ENCODE measurements around the gene POLR1C. TPM values are rescaled to one million over a fixed set of nuclear protein-coding genes. Genes with fewer than 3 reads are reported as not detected.
A peak's percentile ranks its signal among the peaks of the same experiment; 100 is the strongest.

Gene POLR1C
- total and polyA plus RNA-seq, 4 donors, result 11.0 to 27.6 (median 21.9) TPM

DNA sequence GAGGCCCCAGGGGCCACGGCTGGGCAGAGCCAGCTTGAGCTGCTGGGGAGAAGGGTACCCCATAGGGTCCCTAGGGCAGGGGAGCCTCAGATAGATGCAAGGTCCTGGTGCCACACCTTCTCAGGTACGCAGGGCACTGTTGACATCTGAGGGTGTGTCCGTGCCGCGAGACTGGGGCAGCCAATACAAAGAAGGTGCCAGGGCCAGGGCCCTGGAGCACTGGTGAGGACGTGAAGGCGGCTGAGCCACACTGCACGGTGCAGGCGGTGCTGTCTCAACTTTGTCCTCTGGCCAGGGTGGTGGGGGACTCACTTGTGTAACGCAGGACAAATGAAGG, 6.1 kb upstream of the POLR1C start:
- Histone ChIP-seq H3K36me3 (ENCODE audit: control insufficient read depth in 1 of 2, insufficient read depth in 2 of 2, low read length in 1 of 2) (peaks cover 3 to 8% of the 10 kb centered on the region in 2 donors), H3K4me1 (ENCODE audit: control insufficient read depth in 1 of 2, insufficient read depth in 2 of 2, low read length in 2 of 2) (no peaks in the 10 kb centered on the region), H3K27me3 (ENCODE audit: control insufficient read depth in 1 of 2, insufficient read depth in 2 of 2, low read length in 1 of 2) (no peaks in the 10 kb centered on the region), H3K9me3 (ENCODE audit: control insufficient read depth, low read length) (no peaks in the 10 kb centered on the region), H3K27ac (ENCODE audit: low read depth in 1 of 2, low read length in 2 of 2) (no peak overlapping the region), H3K4me3 (ENCODE audit: low read length in 2 of 2) (no peak overlapping the region)
- peak in 1 of 2 donors; percentile 48 for DNase-seq
- no peak for ATAC-seq (ENCODE audit: low FRiP score)
- intact Hi-C loops (cut with DNase I), result no loop called here
- 80 to 82% methylated on average over 10 of the region's 10 CpGs for WGBS, 2 donors

DNA sequence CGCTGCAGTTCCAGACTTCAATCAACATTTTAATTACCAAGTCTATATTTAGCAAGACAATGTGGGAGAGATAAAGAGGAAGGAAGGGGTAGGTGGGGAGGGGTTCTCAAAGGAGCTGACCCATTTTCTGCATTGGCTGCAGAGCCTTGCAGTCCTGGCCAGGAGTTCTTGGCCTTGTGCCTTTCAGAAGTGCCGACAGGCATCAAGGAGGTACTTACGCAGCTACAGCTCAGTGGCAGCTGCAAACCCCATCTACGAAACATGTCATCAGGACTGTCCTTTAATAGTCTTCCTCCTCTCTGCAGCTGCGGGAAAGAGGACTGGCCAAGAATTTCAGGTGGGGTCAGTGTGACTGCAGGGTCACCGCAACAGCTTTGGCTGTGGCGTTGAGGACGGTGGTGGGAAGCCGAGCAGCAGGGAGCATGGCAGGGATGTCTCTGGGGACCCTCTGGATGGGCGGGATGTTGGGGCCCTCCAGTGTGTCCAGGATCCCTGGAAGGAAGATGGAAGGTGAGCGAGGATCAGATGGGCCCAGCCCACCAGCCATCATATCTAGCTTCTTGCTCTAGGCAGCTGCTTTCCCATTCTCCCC, 5.0 kb upstream of the POLR1C start:
- intact Hi-C loops (cut with DNase I), result no loop called here
- Histone ChIP-seq H3K27me3 (ENCODE audit: control insufficient read depth in 1 of 2, insufficient read depth in 2 of 2, low read length in 1 of 2) (no peaks in the 10 kb centered on the region), H3K4me1 (ENCODE audit: control insufficient read depth in 1 of 2, insufficient read depth in 2 of 2, low read length in 2 of 2) (no peaks in the 10 kb centered on the region), H3K27ac (ENCODE audit: low read depth in 1 of 2, low read length in 2 of 2) (no peak overlapping the region), H3K4me3 (ENCODE audit: low read length in 2 of 2) (no peak overlapping the region), H3K9me3 (ENCODE audit: control insufficient read depth, low read length) (no peaks in the 10 kb centered on the region), H3K36me3 (ENCODE audit: control insufficient read depth in 1 of 2, insufficient read depth in 2 of 2, low read length in 1 of 2) (peaks cover 3 to 8% of the 10 kb centered on the region in 2 donors)
- whole genome bisulfite sequencing, 2 donors, result 70 to 80% methylated on average over 10 to 11 of the region's 11 CpGs
- DNase-seq (no peak), ATAC-seq (ENCODE audit: low FRiP score) (no peak)

DNA sequence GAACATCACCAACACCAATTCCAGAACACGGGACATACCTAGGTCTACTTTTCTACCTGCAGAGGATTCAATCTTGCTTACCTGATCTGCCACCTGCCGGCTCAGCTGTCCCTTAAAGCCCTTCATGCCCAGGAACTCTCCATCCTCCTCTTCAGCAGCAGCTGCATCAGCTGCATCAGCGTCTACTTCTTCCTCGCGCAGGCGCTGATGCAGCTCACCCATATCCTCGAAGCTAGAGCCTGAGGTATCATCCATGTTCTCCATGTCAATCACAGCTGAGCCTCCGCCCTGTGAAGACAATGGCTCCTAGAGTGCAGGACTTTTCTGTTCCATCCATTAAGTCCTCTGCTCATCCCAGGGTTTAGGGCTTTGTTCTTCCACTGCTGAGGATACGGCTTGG, 1.1 kb upstream of the POLR1C start:
- Histone ChIP-seq H3K27me3 (ENCODE audit: control insufficient read depth in 1 of 2, insufficient read depth in 2 of 2, low read length in 1 of 2) (no peaks in the 10 kb centered on the region), H3K4me3 (ENCODE audit: low read length in 2 of 2) (peak overlapping the region in 1 of 2 donors; percentile 94), H3K4me1 (ENCODE audit: control insufficient read depth in 1 of 2, insufficient read depth in 2 of 2, low read length in 2 of 2) (peaks cover 0 to 3% of the 10 kb centered on the region in 2 donors), H3K27ac (ENCODE audit: low read depth in 1 of 2, low read length in 2 of 2) (no peak overlapping the region), H3K36me3 (ENCODE audit: control insufficient read depth in 1 of 2, insufficient read depth in 2 of 2, low read length in 1 of 2) (peaks cover 9 to 10% of the 10 kb centered on the region in 2 donors), H3K9me3 (ENCODE audit: control insufficient read depth, low read length) (no peaks in the 10 kb centered on the region)
- no peak for ATAC-seq (ENCODE audit: low FRiP score)
- intact Hi-C loops (cut with DNase I), result no loop called here
- 74 to 75% methylated on average over 9 of the region's 9 CpGs for WGBS, 2 donors
- no peak for DNase-seq

DNA sequence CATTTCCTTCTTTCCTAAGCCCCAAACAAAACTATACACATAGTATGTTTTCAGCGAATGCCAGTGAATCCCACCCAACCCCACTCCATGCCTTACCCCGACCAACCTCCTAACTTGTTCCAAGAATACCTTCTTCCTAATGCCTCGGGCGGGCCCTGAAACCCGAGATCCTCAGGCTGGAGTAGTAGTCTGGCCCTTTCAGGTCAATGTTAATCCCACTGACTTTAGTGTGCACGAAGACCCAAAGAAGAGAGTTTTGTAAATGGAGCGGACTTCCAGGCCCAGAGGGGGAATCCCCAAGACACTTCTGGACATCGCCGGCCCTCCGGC, 557 bp upstream of the POLR1C start:
- DNase-seq (no peak), ATAC-seq (ENCODE audit: low FRiP score) (peak; percentile 3)
- no peaks in the 10 kb centered on the region for H3K9me3 ChIP-seq (ENCODE audit: control insufficient read depth, low read length)
- intact Hi-C loops (cut with DNase I), result no loop called here
- no peaks in the 10 kb centered on the region for H3K27me3 ChIP-seq (ENCODE audit: control insufficient read depth in 1 of 2, insufficient read depth in 2 of 2, low read length in 1 of 2)
- 0 to 1% methylated on average over 10 of the region's 10 CpGs for WGBS, 2 donors
- H3K4me3 ChIP-seq (ENCODE audit: low read length in 2 of 2), result peak overlapping the region; percentile 94
- peaks cover 0 to 3% of the 10 kb centered on the region in 2 donors for H3K4me1 ChIP-seq (ENCODE audit: control insufficient read depth in 1 of 2, insufficient read depth in 2 of 2, low read length in 2 of 2)
- H3K27ac ChIP-seq (ENCODE audit: low read depth in 1 of 2, low read length in 2 of 2), result peak overlapping the region in 1 of 2 donors; percentile 20
- H3K36me3 ChIP-seq (ENCODE audit: control insufficient read depth in 1 of 2, insufficient read depth in 2 of 2, low read length in 1 of 2), result peaks cover 12% of the 10 kb centered on the region in 2 donors

DNA sequence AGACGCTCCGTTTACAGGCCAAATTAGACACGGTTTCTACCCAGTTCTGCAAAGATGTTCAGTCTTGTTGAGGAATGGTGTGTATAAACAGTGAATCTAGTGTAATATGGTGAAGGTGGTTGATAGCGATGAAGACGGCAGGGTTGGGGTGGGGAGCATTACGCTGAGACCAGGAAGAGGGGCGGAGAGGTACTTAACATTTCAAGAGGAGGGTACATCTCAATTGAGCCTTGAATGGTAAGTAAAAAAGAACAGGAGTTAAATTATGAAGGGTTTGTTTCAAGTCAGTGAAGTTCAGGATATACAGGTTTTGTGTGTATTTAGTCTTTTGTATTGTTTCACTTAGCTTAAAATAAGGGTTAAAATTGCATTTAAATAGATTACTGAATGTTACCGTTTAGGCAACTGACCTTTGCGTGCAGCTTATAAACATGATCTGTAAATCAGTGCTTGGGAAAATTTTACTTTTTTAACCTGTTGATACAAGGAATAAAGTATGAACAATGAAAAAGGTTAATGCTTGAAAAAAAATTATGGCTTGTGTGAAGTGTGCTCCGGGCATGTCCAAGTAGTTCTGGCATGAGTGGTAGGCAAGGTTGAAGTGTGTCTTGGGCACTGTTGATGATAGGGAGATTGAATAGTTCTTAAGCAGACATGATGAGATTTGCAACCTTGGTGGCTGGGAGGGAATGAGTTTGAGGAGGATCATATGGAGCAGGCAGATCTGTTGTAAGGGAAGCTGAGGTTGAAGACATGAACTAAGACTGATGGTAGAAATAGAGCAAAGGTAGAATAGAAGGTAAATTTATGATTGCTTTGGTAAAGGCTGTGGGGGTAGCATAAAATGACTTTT, 842 bp downstream of the POLR1C start:
- no peak for DNase-seq
- H3K36me3 ChIP-seq (ENCODE audit: control insufficient read depth in 1 of 2, insufficient read depth in 2 of 2, low read length in 1 of 2), result peaks cover 12 to 18% of the 10 kb centered on the region in 2 donors
- 2 to 3% methylated on average over 10 of the region's 10 CpGs for WGBS, 2 donors
- intact Hi-C loops (cut with DNase I), result no loop called here
- no peaks in the 10 kb centered on the region for H3K9me3 ChIP-seq (ENCODE audit: control insufficient read depth, low read length)
- H3K4me3 ChIP-seq (ENCODE audit: low read length in 2 of 2), result peak overlapping the region; percentile 58 to 81
- H3K27me3 ChIP-seq (ENCODE audit: control insufficient read depth in 1 of 2, insufficient read depth in 2 of 2, low read length in 1 of 2), result no peaks in the 10 kb centered on the region
- H3K4me1 ChIP-seq (ENCODE audit: control insufficient read depth in 1 of 2, insufficient read depth in 2 of 2, low read length in 2 of 2), result peaks cover 0 to 3% of the 10 kb centered on the region in 2 donors
- no peak for ATAC-seq (ENCODE audit: low FRiP score)
- no peak overlapping the region for H3K27ac ChIP-seq (ENCODE audit: low read depth in 1 of 2, low read length in 2 of 2)

DNA sequence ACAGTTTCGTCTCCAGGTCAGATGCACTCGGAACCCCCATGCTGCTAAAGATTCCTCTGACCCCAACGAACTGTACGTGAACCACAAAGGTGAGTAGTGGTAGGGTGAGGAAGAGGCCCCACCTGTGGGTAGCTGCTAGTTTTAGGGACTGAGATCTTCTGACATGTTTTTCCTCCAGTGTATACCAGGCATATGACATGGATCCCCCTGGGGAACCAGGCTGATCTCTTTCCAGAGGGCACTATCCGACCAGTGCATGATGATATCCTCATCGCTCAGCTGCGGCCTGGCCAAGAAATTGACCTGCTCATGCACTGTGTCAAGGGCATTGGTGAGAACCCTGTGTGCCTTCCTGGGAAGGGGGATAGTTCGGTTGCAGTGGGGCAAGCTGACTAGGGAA, 3.2 kb downstream of the POLR1C start:
- no peaks in the 10 kb centered on the region for H3K27me3 ChIP-seq (ENCODE audit: control insufficient read depth in 1 of 2, insufficient read depth in 2 of 2, low read length in 1 of 2)
- peaks cover 0 to 3% of the 10 kb centered on the region in 2 donors for H3K4me1 ChIP-seq (ENCODE audit: control insufficient read depth in 1 of 2, insufficient read depth in 2 of 2, low read length in 2 of 2)
- no peak overlapping the region for H3K4me3 ChIP-seq (ENCODE audit: low read length in 2 of 2)
- intact Hi-C loops (cut with DNase I), result no loop called here
- no peak overlapping the region for H3K27ac ChIP-seq (ENCODE audit: low read depth in 1 of 2, low read length in 2 of 2)
- peaks cover 12 to 15% of the 10 kb centered on the region in 2 donors for H3K36me3 ChIP-seq (ENCODE audit: control insufficient read depth in 1 of 2, insufficient read depth in 2 of 2, low read length in 1 of 2)
- 89 to 90% methylated on average over 8 of the region's 8 CpGs for WGBS, 2 donors
- DNase-seq (no peak), ATAC-seq (ENCODE audit: low FRiP score) (no peak)
- no peaks in the 10 kb centered on the region for H3K9me3 ChIP-seq (ENCODE audit: control insufficient read depth, low read length)

DNA sequence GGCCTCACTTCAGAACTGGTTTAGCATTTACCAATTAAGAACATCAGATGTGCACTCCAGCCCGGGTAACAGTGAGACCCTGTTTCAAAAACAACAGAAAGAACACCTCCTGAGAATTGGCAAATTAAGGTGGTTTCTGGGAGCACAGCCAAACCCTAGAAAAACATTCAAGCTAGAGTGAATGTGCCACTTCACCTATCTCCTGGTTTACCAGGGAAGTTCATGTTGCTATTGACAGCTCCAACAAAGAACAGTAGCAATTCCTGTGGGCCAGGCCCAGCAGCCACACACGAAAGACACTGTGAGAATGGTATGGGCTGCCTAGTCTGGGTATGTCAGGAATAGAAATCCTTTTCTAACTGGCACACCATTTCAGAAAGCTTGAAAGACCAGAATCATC, 4.9 kb downstream of the POLR1C start:
- WGBS, 2 donors, result 52 to 55% methylated on average over 2 of the region's 2 CpGs
- intact Hi-C loops (cut with DNase I), result no loop called here
- Histone ChIP-seq H3K4me1 (ENCODE audit: control insufficient read depth in 1 of 2, insufficient read depth in 2 of 2, low read length in 2 of 2) (peaks cover 0 to 3% of the 10 kb centered on the region in 2 donors), H3K27ac (ENCODE audit: low read depth in 1 of 2, low read length in 2 of 2) (no peak overlapping the region), H3K9me3 (ENCODE audit: control insufficient read depth, low read length) (no peaks in the 10 kb centered on the region), H3K4me3 (ENCODE audit: low read length in 2 of 2) (no peak overlapping the region), H3K27me3 (ENCODE audit: control insufficient read depth in 1 of 2, insufficient read depth in 2 of 2, low read length in 1 of 2) (no peaks in the 10 kb centered on the region), H3K36me3 (ENCODE audit: control insufficient read depth in 1 of 2, insufficient read depth in 2 of 2, low read length in 1 of 2) (peaks cover 12 to 18% of the 10 kb centered on the region in 2 donors)
- DNase-seq, result no peak
- no peak for ATAC-seq (ENCODE audit: low FRiP score)

DNA sequence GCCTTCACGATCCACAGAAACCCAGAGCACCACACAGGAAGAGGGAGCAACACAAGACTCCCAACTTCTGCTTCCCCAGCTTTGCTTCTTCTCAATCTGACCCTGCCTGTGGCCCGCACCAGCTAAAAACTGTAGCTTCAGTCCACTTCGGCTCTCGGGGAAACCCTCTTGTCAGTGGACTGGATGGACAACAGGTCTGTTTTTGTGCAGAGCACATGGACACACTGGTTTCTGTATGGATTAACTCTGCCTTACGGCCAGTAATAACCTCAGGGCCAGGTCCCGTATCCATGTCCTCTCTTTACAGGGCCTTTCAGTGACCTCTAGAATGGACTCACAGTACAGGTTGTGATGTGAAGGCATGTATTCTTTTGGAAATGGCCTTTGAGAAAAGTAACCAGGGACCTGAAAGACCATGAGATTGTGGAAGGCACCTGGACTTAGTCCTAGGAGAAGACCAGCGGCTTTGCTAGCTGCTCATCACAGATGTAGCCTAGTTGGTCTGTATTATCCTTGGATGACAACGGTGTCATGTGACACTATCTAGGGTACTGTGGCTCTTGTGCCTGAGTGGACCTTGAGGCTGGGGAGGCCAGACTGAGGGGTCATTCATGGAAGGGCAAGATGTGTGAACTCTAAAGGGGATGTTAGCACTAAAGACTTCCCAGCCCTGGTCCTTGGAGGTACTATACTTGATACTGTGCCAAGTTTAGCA, 5.8 kb downstream of the POLR1C start:
- no peak overlapping the region for H3K4me3 ChIP-seq (ENCODE audit: low read length in 2 of 2)
- WGBS, 2 donors, result 87 to 88% methylated on average over 8 of the region's 8 CpGs
- H3K4me1 ChIP-seq (ENCODE audit: control insufficient read depth in 1 of 2, insufficient read depth in 2 of 2, low read length in 2 of 2), result peaks cover 0 to 3% of the 10 kb centered on the region in 2 donors
- no peaks in the 10 kb centered on the region for H3K27me3 ChIP-seq (ENCODE audit: control insufficient read depth in 1 of 2, insufficient read depth in 2 of 2, low read length in 1 of 2)
- H3K27ac ChIP-seq (ENCODE audit: low read depth in 1 of 2, low read length in 2 of 2), result no peak overlapping the region
- no peaks in the 10 kb centered on the region for H3K9me3 ChIP-seq (ENCODE audit: control insufficient read depth, low read length)
- ATAC-seq (ENCODE audit: low FRiP score), result no peak
- no peak for DNase-seq
- intact Hi-C loops (cut with DNase I), result no loop called here
- peaks cover 12 to 22% of the 10 kb centered on the region in 2 donors for H3K36me3 ChIP-seq (ENCODE audit: control insufficient read depth in 1 of 2, insufficient read depth in 2 of 2, low read length in 1 of 2)
